Sigmoid colon (tissue), 7 donors: ENCODE measurements around the gene FBXO33. TPM values are rescaled to one million over a fixed set of nuclear protein-coding genes. Genes with fewer than 3 reads are reported as not detected.

Experiments
- DNase-seq: peaks from one replicate; pipeline ENCODE4 v3.0.0-alpha.2; 2019
- H3K27ac ChIP-seq, 4 donors: fragments of 200-600 bp; sonication (generic); one replicate each; pipeline ENCODE4 v1.5.1; 2016 to 2019; ENCODE audit warnings: mild to moderate bottlenecking in 1 of 4
- H3K27me3 ChIP-seq, 3 donors: fragments of 200-600 bp; sonication (generic); one replicate each; pipeline ENCODE4 v1.5.1; 2019; ENCODE audit warnings: mild to moderate bottlenecking in 1 of 3
- H3K36me3 ChIP-seq, 4 donors: fragments of 200-600 bp; sonication (generic); one replicate each; pipeline ENCODE4 v1.5.1; 2016 to 2019
- H3K4me1 ChIP-seq, 4 donors: fragments of 200-600 bp; sonication (generic); one replicate each; pipeline ENCODE4 v1.5.1; 2017 to 2019
- H3K4me3 ChIP-seq, 4 donors: fragments of 200-600 bp; sonication (generic); one replicate each; pipeline ENCODE4 v1.5.1; 2017 to 2019; ENCODE audit warnings: mild to moderate bottlenecking in 2 of 4, moderate library complexity in 1 of 4
- H3K9me3 ChIP-seq, 4 donors: fragments of 200-600 bp in 3 of 4; sonication (generic) in 3 of 4; one replicate each; pipeline versions ENCODE4 v1.5.1 to v1.6.1; 2013 to 2019
- EP300 ChIP-seq, 4 donors: sonication (generic); formaldehyde crosslinking; IDR thresholded peaks; one replicate each; pipeline ENCODE4 v1.6.1; 2017; ENCODE audit warnings: antibody characterized with exemption in 4 of 4
- POLR2A ChIP-seq, 2 donors: fragments of 450-650 bp; IDR thresholded peaks; one replicate each; pipeline ENCODE4 v1.6.1; 2016; ENCODE audit warnings: antibody characterized with exemption in 2 of 2, mild to moderate bottlenecking in 2 of 2, moderate library complexity in 2 of 2
- POLR2AphosphoS5 ChIP-seq, 4 donors: sonication (generic); formaldehyde crosslinking; IDR thresholded peaks; one replicate each; pipeline ENCODE4 v1.6.1; 2017; ENCODE audit warnings: antibody characterized with exemption in 4 of 4
- WGBS, 2 donors: extraction: QIAGEN DNeasy Blood & Tissue Kit; methylation state at CpG; one replicate each; pipeline ENCODE4 v1.1.7; 2013; 5-methylcytosine and 5-hydroxymethylcytosine counted together
- intact Hi-C: fragments of 100-400 bp; cut with DNase I; formaldehyde crosslinking; loops from one replicate; pipeline ENCODE4 v1.15.1; 2023
- polyA plus RNA-seq, 3 donors: library from polyadenylated mRNA; stranded (reverse); fragments of 200-250 nt; gene quantifications; one replicate each; pipeline ENCODE4 v1.2.3, GENCODE V29; 2013
- total RNA-seq, 4 donors: library from RNA; depleted of rRNA; stranded (reverse); fragments of >200 nt; gene quantifications; one replicate each; pipeline ENCODE4 v1.1.0, GENCODE V29; 2016
- TF ChIP-seq, protein P1 (sequence below), 4 experiments: fragments of 450-650 bp in 3 of 4; fragments of 200-600 bp in 1 of 4; IDR thresholded peaks; one replicate each; pipeline ENCODE4 v1.5.1; 2016 to 2019; ENCODE audit warnings: antibody characterized with exemption in 4 of 4, mild to moderate bottlenecking in 3 of 4, moderate library complexity in 2 of 4
- donor health status: healthy with polysubstance abuse.
- donor health status: Bipolar disorder and iron deficiency.
- donor health status: healthy.

The FBXO33 gene
- total and polyA plus RNA-seq, 7 donors, result 4.2 to 12.2 (median 7.2) TPM

DNA sequence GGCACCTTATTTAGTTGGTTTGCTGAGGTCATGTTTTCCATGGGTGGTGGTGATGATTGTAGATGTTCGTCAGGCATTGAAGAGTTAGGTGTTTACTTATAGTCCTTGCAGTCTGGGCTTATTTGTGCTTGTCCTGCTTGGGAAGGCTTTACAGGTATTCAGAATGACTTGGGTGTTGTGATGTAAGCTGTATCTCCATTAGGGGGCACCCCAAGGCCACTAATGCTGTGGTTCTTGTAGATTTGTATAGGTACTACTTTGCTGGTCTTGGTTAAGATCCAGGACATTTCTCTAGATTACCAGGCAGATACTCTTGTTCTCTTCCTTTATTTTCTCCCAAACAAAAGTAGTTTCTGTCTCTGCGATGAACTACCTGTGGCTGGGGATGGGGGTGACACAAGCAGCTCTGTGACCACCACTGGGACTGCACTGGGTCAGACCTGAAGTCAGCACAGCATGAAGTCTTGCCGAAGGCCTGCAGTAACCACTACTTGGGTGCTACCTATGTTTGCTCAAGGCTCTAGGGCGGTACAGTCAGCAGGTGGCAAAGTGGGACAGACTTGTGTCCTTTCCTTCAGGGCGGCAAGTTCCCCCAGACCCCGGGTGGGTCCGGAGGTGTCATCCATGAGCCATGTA lies 35.8 kb upstream of the FBXO33 start:
- TF ChIP-seq EP300 (IDR thresholded peaks at IDR 0.05) (no peak), POLR2A (IDR thresholded peaks at IDR 0.05) (no peak), POLR2AphosphoS5 (IDR thresholded peaks at IDR 0.05) (no peak)
- TF ChIP-seq, protein P1, sequence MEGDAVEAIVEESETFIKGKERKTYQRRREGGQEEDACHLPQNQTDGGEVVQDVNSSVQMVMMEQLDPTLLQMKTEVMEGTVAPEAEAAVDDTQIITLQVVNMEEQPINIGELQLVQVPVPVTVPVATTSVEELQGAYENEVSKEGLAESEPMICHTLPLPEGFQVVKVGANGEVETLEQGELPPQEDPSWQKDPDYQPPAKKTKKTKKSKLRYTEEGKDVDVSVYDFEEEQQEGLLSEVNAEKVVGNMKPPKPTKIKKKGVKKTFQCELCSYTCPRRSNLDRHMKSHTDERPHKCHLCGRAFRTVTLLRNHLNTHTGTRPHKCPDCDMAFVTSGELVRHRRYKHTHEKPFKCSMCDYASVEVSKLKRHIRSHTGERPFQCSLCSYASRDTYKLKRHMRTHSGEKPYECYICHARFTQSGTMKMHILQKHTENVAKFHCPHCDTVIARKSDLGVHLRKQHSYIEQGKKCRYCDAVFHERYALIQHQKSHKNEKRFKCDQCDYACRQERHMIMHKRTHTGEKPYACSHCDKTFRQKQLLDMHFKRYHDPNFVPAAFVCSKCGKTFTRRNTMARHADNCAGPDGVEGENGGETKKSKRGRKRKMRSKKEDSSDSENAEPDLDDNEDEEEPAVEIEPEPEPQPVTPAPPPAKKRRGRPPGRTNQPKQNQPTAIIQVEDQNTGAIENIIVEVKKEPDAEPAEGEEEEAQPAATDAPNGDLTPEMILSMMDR (IDR thresholded peaks at IDR 0.05), result no peak
- intact Hi-C loops, result no loop called here
- Histone ChIP-seq H3K4me3 (no peak overlapping the region), H3K27ac (no peak overlapping the region), H3K27me3 (no peaks in the 10 kb centered on the region), H3K36me3 (no peaks in the 10 kb centered on the region), H3K4me1 (no peaks in the 10 kb centered on the region), H3K9me3 (no peaks in the 10 kb centered on the region)
- 80 to 88% methylated on average over 7 of the region's 7 CpGs for WGBS, 2 donors
- no peak for DNase-seq

GRCh38 chr14:39459795-39460478 lies 27.7 kb upstream of the FBXO33 start:
- TF ChIP-seq, protein P1 (IDR thresholded peaks at IDR 0.05), result no peak
- no peak for TF ChIP-seq POLR2A (IDR thresholded peaks at IDR 0.05)
- TF ChIP-seq EP300 (IDR thresholded peaks at IDR 0.05), result no peak
- TF ChIP-seq POLR2AphosphoS5 (IDR thresholded peaks at IDR 0.05), result no peak
- Histone ChIP-seq H3K36me3 (no peaks in the 10 kb centered on the region), H3K27me3 (no peaks in the 10 kb centered on the region), H3K4me1 (no peaks in the 10 kb centered on the region), H3K4me3 (no peak overlapping the region), H3K9me3 (no peaks in the 10 kb centered on the region), H3K27ac (no peak overlapping the region)
- intact Hi-C loops, result no loop called here
- 86% methylated on average over 1 of the region's 1 CpG for WGBS, 2 donors
- no peak for DNase-seq

GRCh38 chr14:39456702-39457250 lies 24.5 kb upstream of the FBXO33 start:
- TF ChIP-seq POLR2AphosphoS5 (IDR thresholded peaks at IDR 0.05) (no peak), EP300 (IDR thresholded peaks at IDR 0.05) (no peak), POLR2A (IDR thresholded peaks at IDR 0.05) (no peak)
- TF ChIP-seq, protein P1 (IDR thresholded peaks at IDR 0.05), result no peak
- H3K36me3 ChIP-seq, result no peaks in the 10 kb centered on the region
- H3K9me3 ChIP-seq, result no peaks in the 10 kb centered on the region
- intact Hi-C loops, result no loop called here
- DNase-seq, result no peak
- H3K4me1 ChIP-seq, result no peaks in the 10 kb centered on the region
- H3K4me3 ChIP-seq, result no peak overlapping the region
- H3K27ac ChIP-seq, result no peak overlapping the region
- no peaks in the 10 kb centered on the region for H3K27me3 ChIP-seq

GRCh38 chr14:39454906-39455539 lies 22.8 kb upstream of the FBXO33 start:
- no peak overlapping the region for H3K27ac ChIP-seq
- H3K4me1 ChIP-seq, result no peaks in the 10 kb centered on the region
- no peaks in the 10 kb centered on the region for H3K9me3 ChIP-seq
- intact Hi-C loops, result no loop called here
- DNase-seq, result no peak
- no peaks in the 10 kb centered on the region for H3K27me3 ChIP-seq
- TF ChIP-seq EP300 (IDR thresholded peaks at IDR 0.05), result no peak
- TF ChIP-seq, protein P1 (IDR thresholded peaks at IDR 0.05), result no peak
- TF ChIP-seq POLR2AphosphoS5 (IDR thresholded peaks at IDR 0.05), result no peak
- TF ChIP-seq POLR2A (IDR thresholded peaks at IDR 0.05), result no peak
- H3K4me3 ChIP-seq, result no peak overlapping the region
- H3K36me3 ChIP-seq, result no peaks in the 10 kb centered on the region
- 35 to 49% methylated on average over 2 of the region's 2 CpGs for WGBS, 2 donors
